HG03378 (cell line): ENCODE data around the gene BEST3.

Experiments used
- ATAC-seq: cut with Tn5 transposase; IDR thresholded peaks from one replicate; pipeline ENCODE4 v1.9.1; 2021; ENCODE audit warnings: mild to moderate bottlenecking, moderate library complexity; ENCODE audit not compliant: unreplicated experiment

Gene BEST3

GRCh38 chr12:69655616-69656340 is 43.3 kb downstream of the BEST3 start:
- ATAC-seq, result no peak

DNA sequence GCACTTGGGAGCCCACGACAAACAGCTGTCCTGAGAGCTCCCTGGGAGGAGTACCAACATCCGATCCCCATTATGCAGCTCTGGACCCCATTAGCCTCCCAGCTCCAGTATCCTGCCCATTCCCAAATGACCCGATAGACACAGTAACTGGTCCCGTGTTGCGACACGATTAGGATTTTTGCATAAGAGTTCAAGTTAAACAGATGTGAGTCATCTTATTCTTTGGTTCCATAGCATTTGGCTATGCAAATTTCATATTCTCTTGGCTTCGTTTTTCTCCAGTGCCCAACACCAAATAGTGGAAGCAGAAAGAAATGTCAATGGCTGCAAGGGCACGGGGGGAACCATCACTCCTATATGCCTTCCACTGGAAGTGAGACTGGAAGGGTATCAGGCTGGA is 45.4 kb downstream of the BEST3 start:
- no peak for ATAC-seq

GRCh38 chr12:69651922-69652321 is 47.2 kb downstream of the BEST3 start:
- ATAC-seq, result no peak

GRCh38 chr12:69649529-69649928 is 49.6 kb downstream of the BEST3 start:
- no peak for ATAC-seq

- no peak for ATAC-seq
Observed at GRCh38 chr12:69648476-69648875, 50.6 kb downstream of the BEST3 start.

- ATAC-seq, result no peak
Observed at GRCh38 chr12:69647178-69647577, 51.9 kb downstream of the BEST3 start.

GRCh38 chr12:69645031-69645430 is 54.1 kb downstream of the BEST3 start:
- no peak for ATAC-seq

GRCh38 chr12:69644511-69644910 is 54.6 kb downstream of the BEST3 start:
- no peak for ATAC-seq

DNA sequence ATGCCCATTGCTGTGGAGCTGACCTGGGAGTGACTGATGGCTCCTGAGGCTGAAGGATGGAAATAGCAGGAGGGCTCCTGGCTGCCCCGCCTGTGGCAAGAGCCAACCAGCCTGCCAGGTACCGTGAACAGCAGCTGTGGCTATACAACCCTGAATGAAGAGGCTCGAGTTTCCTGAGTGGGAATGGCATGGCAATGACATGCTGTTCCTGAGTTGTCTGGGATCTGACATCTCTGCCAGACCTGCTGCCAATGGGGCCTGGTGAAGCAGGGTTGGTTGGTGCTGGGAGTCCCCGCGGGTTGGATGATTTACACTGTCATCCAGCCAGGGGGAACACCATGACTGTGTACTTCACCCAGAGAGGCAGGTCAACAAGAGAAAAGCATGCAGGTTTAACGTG is 56.6 kb downstream of the BEST3 start:
- no peak for ATAC-seq

- no peak for ATAC-seq
Observed at GRCh38 chr12:69641546-69641945, 57.6 kb downstream of the BEST3 start.

- ATAC-seq, result peak; percentile 75
Observed at GRCh38 chr12:69639400-69640016, 59.6 kb downstream of the BEST3 start.

DNA sequence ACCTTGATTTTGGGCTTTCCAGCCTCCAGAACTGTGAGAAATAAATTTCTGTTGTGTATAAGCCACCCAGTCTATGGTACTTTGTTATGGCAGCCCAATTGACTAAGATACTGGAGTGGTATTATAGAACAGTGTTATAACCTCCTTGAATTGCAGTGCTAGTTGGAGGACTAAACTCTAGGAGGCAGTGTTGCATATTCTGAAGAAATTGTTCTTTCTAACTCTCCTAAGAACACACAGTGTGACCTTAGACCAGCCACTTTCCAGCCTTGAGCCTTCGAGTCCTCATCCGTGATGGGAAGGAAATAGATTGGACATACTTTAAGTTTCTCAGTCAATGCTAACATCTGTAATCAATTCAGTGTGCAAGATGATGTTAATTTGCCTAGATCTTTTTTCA is 66.0 kb downstream of the BEST3 start:
- ATAC-seq, result no peak

DNA sequence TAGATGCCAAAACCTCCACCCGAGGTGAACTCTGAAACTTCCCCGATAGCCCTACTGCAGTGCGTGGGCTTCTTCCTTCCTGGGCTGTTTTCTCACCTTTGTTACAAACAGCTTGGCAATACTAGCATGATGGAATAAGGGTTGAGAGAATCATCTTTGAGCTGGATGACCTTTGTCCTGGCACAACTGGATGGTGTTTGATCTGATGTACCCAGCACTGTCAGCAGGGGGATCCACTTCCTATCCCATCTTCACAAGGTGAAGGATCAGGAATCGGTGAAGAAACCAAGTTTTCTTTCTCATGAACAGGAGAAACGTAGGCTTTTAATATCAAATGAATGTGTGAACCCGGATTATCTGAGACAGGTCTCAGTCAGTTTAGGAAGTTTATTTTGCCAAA is 68.9 kb downstream of the BEST3 start:
- no peak for ATAC-seq

DNA sequence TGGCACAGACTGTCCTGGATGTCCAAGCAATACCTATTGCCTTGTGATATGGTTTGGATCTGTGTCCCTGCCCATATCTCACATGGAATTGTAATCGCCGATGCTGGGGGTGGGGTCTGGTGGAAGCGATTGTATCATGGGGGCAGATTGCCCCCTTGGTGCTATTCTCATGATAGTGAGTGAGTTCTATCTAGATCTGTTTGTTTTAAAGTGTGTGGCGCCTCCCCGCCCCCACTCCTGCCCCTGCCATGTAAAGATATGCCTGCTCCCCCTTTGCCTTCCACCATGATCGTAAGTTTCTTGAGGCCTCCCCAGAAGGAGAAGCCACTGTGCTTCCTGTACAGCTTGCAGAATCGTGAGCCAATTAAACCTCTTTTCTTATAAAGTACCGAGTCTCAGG is 71.6 kb downstream of the BEST3 start:
- ATAC-seq, result no peak

DNA sequence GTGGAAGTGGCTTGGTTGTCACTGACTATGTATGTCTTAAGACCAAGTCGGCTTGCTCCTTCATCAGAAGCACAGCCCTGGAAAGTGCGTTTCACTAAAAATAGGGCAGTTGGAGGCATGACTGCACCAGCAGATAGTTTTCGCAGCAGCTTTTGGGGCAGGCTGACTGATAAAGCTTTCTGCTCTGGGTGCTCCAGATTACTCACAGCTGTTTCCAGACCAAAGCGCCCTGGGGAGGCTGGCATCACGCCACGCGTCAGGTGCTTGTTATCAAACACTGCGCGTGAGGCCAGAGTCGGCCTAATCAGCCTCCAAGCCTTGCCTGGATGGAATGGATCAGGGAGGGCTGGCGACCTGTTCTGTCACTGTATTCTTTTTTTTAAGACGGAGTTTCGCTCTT is 75.1 kb downstream of the BEST3 start:
- no peak for ATAC-seq

GRCh38 chr12:69621551-69621950 is 77.6 kb downstream of the BEST3 start:
- no peak for ATAC-seq

DNA sequence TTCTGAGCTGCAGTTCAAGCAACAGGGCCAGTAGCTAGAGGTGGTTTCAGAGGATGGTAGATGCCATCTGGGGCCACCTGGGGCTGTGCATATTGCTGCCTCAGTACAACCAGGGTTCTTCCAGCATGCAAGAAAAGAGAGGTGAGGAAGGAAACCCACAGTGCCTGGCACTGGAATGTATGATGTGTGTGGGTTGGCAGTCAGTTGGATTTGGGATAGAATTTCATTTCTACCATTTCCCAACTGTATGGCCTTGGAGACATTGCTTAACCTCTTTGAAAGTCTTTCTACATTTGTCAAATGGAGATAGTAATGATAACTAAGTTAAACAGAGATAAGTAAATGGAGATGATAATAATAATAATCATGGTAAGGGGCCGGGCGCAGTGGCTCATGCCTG is 78.2 kb downstream of the BEST3 start:
- no peak for ATAC-seq

DNA sequence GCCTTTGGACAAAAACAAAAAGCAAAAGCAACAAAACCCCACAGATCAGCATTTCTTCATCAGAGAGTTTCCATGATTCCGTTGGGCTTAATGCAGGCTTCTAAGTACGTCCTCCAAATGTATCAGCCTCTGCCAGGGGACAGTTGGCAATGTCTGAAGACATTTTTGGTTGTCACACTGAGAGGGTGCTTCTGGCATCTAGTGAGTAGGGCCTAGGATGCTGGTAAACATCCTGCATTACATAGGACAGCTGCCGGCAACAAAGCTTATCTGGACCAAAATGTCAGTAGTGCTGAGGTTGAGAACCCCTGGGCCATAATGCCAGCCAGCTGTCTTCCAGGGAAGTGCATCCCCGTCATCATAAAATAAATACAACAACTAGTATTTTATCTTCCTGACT is 79.0 kb downstream of the BEST3 start:
- ATAC-seq, result no peak

GRCh38 chr12:69619050-69619449 is 80.1 kb downstream of the BEST3 start:
- ATAC-seq, result no peak

DNA sequence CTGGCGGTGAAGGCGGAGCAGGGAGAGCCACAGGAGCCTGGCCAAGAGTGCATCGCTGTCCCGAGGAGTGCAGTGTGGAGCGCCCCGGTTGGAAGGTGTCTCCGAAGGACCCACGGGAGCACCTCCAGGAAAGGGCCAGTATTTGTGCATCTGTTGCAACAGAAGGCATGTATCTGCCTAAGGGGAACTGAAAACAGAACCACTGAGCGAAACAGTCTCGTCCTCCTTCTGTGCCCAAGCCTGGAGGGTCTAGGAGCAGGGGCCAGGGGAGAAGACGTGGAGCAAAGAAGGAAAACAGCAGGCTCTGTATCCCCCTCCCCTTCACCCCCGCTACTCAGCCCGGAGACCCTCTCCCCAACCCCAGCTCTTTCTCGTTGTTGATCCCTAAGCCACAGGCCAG is 83.1 kb downstream of the BEST3 start:
- ATAC-seq, result no peak

- no peak for ATAC-seq
Observed at GRCh38 chr12:69613351-69613750, 85.8 kb downstream of the BEST3 start.

GRCh38 chr12:69610729-69611128 is 88.4 kb downstream of the BEST3 start, which contains the start of gene LRRC10:
Gene LRRC10 (minus strand): TSS chr12:69610907. CDS start chr12:69610838, 69 bp downstream.
- no peak for ATAC-seq

DNA sequence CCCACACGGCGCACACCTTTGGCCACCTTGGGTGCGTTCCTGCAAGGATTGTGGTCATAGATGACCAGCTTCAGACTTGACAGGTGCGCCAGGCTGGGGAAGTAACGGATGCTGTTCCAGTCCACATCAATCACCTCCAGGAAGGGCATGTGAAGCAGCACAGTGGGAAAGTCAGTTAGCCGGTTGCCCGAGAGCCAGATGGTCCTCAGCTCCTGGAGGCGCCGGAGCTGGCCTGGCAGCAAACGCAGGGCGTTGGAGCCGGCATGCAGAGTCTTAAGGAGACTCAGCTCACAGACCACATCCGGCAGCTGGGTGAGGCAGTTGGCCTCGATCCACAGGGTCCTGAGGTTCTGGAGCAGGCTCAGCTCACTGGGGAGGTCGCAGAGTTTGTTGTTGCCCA is 89.0 kb downstream of the BEST3 start:
- no peak for ATAC-seq
